Vagina (tissue), 2 donors: ENCODE measurements around the gene PITPNM2.

Experiments
- CTCF ChIP-seq, 3 experiments: fragments of 450-650 bp in 2 of 3; fragments of 200-600 bp in 1 of 3; sonication (generic) in 1 of 3; IDR thresholded peaks; one replicate each; pipeline ENCODE4 v1.5.1; 2017 to 2019; ENCODE audit warnings: antibody characterized with exemption in 3 of 3, mild to moderate bottlenecking in 2 of 3, moderate library complexity in 2 of 3
- POLR2A ChIP-seq, 2 donors: fragments of 450-650 bp; IDR thresholded peaks; one replicate each; pipeline ENCODE4 v1.6.1; 2017; ENCODE audit warnings: antibody characterized with exemption in 2 of 2, mild to moderate bottlenecking in 2 of 2, moderate library complexity in 2 of 2
- POLR2AphosphoS5 ChIP-seq, 2 donors: sonication (generic); formaldehyde crosslinking; IDR thresholded peaks; one replicate each; pipeline ENCODE4 v1.9.0; 2017; ENCODE audit warnings: antibody characterized with exemption in 2 of 2, mild to moderate bottlenecking in 2 of 2, low read depth in 1 of 2; ENCODE audit not compliant: insufficient read depth in 1 of 2

GRCh38 chr12:123108682-123109066 is 42.2 kb downstream of the PITPNM2 start:
- TF ChIP-seq CTCF (IDR thresholded peaks at IDR 0.05) (no peak), POLR2A (IDR thresholded peaks at IDR 0.05) (no peak), POLR2AphosphoS5 (IDR thresholded peaks at IDR 0.05; ENCODE audit: insufficient read depth in 1 of 2, low read depth in 1 of 2) (no peak)
